A549 (cell line): ENCODE data around the gene FAM78B.

ENCODE experiments used
- FOSL2 ChIP-seq, 2 experiments: fragments of 450-650 bp in 1 of 2; fragments of >200 bp in 1 of 2; sonication (Bioruptor Twin) in 1 of 2; formaldehyde crosslinking; IDR thresholded peaks; 2 replicates each; pipeline versions ENCODE4 v1.5.0 to v1.6.1; 2016 to 2020; ENCODE audit warnings: mild to moderate bottlenecking in 1 of 2, moderate library complexity in 1 of 2
- SMC3 ChIP-seq: fragments of >200 bp; sonication (Bioruptor Twin); formaldehyde crosslinking; IDR thresholded peaks from 3 replicates; pipeline ENCODE4 v1.6.1; 2018; ENCODE audit warnings: inconsistent platforms

DNA sequence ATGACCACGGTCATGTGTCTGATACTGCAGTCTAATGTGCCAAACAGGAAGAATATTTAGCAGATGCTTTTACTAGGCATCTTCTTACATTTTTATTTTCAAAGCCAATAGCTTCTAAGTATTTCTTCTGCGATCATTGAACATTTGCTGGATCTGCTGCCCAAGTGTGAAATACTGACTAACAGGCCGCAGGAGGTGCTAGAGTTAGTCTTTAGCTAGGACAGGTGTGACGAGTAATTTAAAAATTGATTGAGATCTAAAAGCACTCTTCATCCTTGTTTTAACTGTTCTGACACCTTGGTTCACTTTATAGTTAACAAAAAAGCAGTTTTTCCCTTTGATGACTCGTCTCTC is 748 bp upstream of the FAM78B start:
- no peak for TF ChIP-seq FOSL2 (IDR thresholded peaks at IDR 0.05)
- no peak for TF ChIP-seq FOSL2 (CRISPR knock-in tag; IDR thresholded peaks at IDR 0.05)
- TF ChIP-seq SMC3 = no peak
